RWPE2 (cell line): ENCODE measurements around the gene CNOT4.

Experiments
- ATAC-seq: fragments of 200-7000 bp; cut with Tn5 transposase; 3 replicates; pipeline ENCODE4 v1.9.1; 2021; ENCODE audit warnings: low read depth
- DNase-seq: peaks from one replicate; pipeline ENCODE4 v3.0.0-alpha.2; 2020; ENCODE audit warnings: low spot score
- H3K27ac ChIP-seq: fragments of 450-650 bp; 2 replicates; pipeline ENCODE4 v1.5.1; 2017; ENCODE audit warnings: mild to moderate bottlenecking; ENCODE audit not compliant: poor library complexity, severe bottlenecking
- H3K27me3 ChIP-seq: fragments of 250-450 bp; sonication (Bioruptor Pico); 2 replicates; pipeline ENCODE4 v1.5.1; 2021; ENCODE audit warnings: mild to moderate bottlenecking, moderate library complexity; ENCODE audit not compliant: insufficient read depth, poor library complexity, severe bottlenecking
- H3K36me3 ChIP-seq: fragments of 250-450 bp; sonication (Bioruptor Pico); 2 replicates; pipeline ENCODE4 v1.5.1; 2020; ENCODE audit warnings: low read depth, mild to moderate bottlenecking, moderate library complexity
- H3K4me1 ChIP-seq: fragments of 250-450 bp; sonication (Bioruptor Pico); 2 replicates; pipeline ENCODE4 v1.5.1; 2021; ENCODE audit warnings: mild to moderate bottlenecking, moderate library complexity; ENCODE audit not compliant: insufficient read depth, poor library complexity, severe bottlenecking
- H3K4me3 ChIP-seq: fragments of 250-450 bp; sonication (Bioruptor Pico); 2 replicates; pipeline ENCODE4 v1.5.1; 2021; ENCODE audit warnings: mild to moderate bottlenecking, moderate library complexity; ENCODE audit not compliant: severe bottlenecking
- H3K9me3 ChIP-seq: fragments of 250-450 bp; sonication (Bioruptor Pico); 2 replicates; pipeline ENCODE4 v1.5.1; 2021; ENCODE audit warnings: mild to moderate bottlenecking, moderate library complexity; ENCODE audit not compliant: severe bottlenecking
- TF ChIP-seq, protein P1 (sequence below): fragments of 450-650 bp; IDR thresholded peaks from one replicate; pipeline ENCODE4 v1.5.1; 2017; ENCODE audit warnings: mild to moderate bottlenecking, moderate library complexity; ENCODE audit not compliant: poor library complexity, severe bottlenecking

The CNOT4 gene, protein sequence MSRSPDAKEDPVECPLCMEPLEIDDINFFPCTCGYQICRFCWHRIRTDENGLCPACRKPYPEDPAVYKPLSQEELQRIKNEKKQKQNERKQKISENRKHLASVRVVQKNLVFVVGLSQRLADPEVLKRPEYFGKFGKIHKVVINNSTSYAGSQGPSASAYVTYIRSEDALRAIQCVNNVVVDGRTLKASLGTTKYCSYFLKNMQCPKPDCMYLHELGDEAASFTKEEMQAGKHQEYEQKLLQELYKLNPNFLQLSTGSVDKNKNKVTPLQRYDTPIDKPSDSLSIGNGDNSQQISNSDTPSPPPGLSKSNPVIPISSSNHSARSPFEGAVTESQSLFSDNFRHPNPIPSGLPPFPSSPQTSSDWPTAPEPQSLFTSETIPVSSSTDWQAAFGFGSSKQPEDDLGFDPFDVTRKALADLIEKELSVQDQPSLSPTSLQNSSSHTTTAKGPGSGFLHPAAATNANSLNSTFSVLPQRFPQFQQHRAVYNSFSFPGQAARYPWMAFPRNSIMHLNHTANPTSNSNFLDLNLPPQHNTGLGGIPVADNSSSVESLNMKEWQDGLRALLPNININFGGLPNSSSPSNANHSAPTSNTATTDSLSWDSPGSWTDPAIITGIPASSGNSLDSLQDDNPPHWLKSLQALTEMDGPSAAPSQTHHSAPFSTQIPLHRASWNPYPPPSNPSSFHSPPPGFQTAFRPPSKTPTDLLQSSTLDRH

DNA sequence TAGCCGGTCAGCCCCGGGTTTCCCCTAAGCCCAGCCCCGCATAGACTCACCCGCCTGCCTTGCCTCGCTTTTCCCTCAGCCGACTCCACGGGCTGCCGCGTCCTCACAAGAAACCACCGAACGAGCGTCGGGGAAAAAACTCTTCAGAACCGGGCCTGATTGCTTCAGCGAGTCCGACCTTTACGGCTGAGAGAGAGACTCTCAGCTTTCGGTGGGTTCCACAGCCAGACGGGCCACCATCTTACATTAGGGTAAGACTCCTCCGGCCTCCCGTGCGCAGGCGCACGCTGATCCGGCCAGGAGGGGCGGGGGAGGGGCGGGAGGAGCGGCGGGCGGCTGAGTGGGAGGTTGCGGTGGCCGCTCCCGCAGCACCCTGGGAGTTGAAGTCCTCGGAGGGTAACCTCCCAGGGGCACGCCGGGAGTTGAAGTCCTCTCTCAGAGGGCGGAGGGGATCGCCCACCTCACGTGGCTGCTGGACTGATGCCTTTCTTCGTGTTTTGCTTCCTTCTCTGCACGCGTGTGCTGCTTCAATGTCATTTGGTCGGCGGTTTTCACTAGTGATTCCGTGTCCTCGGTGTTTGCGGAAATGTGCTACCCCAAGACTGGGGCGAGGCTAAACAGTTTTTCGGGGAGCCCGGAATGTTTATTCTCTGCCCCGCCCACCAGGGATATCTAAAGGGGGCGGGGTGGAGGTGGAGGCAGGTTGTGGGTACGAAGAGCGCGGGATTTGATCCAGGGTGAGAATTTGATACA is at the start of gene CNOT4:
TSS of gene CNOT4 (minus strand) at position 264 of the 753 bp plus-strand sequence. CDS start 71,771 bp downstream, outside the sequence.
- Histone ChIP-seq H3K27ac (peak within 1 kb of the TSS; percentile 66), H3K9me3 (no peaks in the 10 kb centered on the region), H3K4me3 (peak within 1 kb of the TSS; percentile 82), H3K4me1 (peaks cover 13% of the 10 kb centered on the region), H3K27me3 (no peaks in the 10 kb centered on the region), H3K36me3 (peaks cover 17% of the 10 kb centered on the region)
- peak; percentile 97 for DNase-seq
- peak; percentile 93 for ATAC-seq
- TF ChIP-seq, protein P1, sequence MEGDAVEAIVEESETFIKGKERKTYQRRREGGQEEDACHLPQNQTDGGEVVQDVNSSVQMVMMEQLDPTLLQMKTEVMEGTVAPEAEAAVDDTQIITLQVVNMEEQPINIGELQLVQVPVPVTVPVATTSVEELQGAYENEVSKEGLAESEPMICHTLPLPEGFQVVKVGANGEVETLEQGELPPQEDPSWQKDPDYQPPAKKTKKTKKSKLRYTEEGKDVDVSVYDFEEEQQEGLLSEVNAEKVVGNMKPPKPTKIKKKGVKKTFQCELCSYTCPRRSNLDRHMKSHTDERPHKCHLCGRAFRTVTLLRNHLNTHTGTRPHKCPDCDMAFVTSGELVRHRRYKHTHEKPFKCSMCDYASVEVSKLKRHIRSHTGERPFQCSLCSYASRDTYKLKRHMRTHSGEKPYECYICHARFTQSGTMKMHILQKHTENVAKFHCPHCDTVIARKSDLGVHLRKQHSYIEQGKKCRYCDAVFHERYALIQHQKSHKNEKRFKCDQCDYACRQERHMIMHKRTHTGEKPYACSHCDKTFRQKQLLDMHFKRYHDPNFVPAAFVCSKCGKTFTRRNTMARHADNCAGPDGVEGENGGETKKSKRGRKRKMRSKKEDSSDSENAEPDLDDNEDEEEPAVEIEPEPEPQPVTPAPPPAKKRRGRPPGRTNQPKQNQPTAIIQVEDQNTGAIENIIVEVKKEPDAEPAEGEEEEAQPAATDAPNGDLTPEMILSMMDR, result no peak

DNA sequence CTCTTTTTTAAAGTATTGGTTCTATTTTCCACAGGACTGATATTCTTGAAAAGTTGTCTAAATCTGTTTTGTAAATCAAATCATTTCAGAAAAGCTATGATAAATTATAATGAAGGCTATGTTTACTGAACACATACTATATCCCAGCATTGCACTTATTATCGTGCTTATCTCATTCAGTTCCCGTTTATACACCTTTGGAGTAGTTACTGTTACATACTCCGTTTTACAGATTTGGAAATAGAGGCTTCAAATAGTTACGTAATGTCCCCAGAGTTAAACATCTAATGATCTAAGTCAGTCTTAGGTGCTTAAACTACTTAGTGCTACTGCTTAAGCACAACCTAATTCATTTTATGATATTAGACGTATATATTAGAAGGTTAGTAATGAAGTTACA is 49.0 kb upstream of the CNOT4 start:
- Histone ChIP-seq H3K4me3 (peak overlapping the region; percentile 61), H3K27ac (peak overlapping the region; percentile 89), H3K36me3 (peaks cover 39% of the 10 kb centered on the region), H3K9me3 (no peaks in the 10 kb centered on the region), H3K27me3 (no peaks in the 10 kb centered on the region), H3K4me1 (peaks cover 6% of the 10 kb centered on the region)
- no peak for ATAC-seq
- DNase-seq, result no peak
- TF ChIP-seq, protein P1, result no peak

DNA sequence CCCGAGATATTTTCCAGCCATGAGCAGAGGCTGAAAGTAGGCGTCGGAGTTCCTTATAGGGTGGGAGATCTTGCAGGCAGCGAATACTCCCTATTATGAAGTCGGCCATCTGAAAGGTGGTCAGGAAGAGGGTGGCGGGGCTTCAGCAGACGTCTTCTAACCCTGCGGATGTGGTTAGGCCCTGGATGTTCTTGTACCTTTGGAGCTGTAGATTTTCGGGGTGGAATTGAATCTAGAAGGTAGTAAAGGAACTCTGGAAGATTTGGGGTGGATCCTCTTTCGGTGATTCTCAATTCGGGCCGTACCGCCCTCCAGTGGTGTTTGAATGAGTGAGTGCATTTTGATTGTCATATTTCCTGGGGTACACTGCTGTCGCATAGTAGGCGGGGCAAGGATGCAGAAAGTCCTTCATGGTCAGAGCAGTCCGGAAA is 48.5 kb upstream of the CNOT4 start:
- peak; percentile 69 for ATAC-seq
- no peak for DNase-seq
- Histone ChIP-seq H3K4me3 (peak overlapping the region; percentile 61), H3K4me1 (peaks cover 6% of the 10 kb centered on the region), H3K9me3 (no peaks in the 10 kb centered on the region), H3K27me3 (no peaks in the 10 kb centered on the region), H3K27ac (peak overlapping the region; percentile 89), H3K36me3 (peaks cover 34% of the 10 kb centered on the region)
- TF ChIP-seq, protein P1, result peak; percentile 80

DNA sequence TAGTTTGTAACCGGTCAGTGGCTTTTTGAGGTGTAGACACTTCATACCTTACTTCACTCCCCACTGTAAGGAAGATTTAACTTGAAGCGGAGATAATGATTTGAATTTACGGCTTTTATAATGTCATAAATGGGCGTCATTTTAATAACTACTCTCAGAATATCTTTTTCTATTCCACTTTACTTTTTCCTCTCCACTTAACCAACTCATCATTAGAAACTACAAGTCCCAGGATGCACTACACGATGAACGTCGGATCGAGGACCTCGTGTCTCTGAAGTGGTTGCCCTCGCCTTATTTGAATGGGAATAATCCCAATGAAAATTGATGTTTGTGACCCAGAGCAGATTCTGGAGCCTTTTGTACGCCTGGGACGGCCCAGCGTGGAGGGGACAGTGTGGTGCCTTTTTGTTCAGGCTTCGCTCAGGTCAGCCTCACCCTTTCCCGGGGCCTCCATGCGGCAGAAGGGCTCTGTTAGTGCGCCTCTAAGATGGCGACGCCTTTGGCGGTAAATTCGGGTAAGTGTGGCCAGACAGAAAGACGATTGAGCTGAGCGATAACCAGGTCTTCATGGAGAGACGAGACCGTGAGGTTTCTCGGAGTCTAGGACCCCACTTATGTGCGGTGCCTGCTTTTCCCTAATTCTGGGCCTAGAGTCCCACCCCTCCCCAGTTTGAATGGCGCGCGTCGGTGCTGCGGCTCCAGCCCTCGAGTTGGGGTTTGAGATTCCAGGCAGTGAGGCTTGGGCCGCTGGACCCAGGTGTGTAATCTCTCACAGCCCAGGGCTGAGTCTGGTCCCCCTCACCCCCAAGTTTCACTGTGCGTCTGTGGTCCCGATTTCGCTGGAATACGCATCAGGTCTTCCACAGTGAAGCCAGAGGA is 47.8 kb upstream of the CNOT4 start, which contains the start of gene NUP205:
TSS of gene NUP205 (plus strand) at position 463 of the 882 bp plus-strand sequence. CDS start at position 491, 28 bp downstream.
- TF ChIP-seq, protein P1, result no peak
- Histone ChIP-seq H3K27me3 (no peaks in the 10 kb centered on the region), H3K36me3 (peaks cover 28% of the 10 kb centered on the region), H3K4me3 (peak within 1 kb of the TSS; percentile 61), H3K4me1 (peaks cover 6% of the 10 kb centered on the region), H3K9me3 (no peaks in the 10 kb centered on the region), H3K27ac (peak within 1 kb of the TSS; percentile 89)
- DNase-seq (peak; percentile 70), ATAC-seq (peak; percentile 89)
